Measurements from ENCODE around the gene IL19.

- TF ChIP-seq CTCF (conservative IDR thresholded peaks at IDR 0.05; ENCODE audit: low read length) (no peak), EZH2phosphoT487 (IDR thresholded peaks at IDR 0.05; ENCODE audit: borderline replicate concordance, low read depth, low read length) (no peak)
These were observed 3.5 kb downstream of the IL19 start for GRCh38 chr1:206774093-206774492.

All from OCI-LY7 (cell line).